Neural cell (in vitro differentiated cells): ENCODE measurements around the gene CTRB1. TPM values are rescaled to one million over a fixed set of nuclear protein-coding genes. Genes with fewer than 3 reads are reported as not detected.

ENCODE experiments used
- H2AFZ ChIP-seq: fragments of 200-600, 300-800 bp; sonication (generic), shearing (Covaris generic); 2 replicates; pipeline ENCODE4 v1.6.0; 2014; ENCODE audit warnings: low read depth, mild to moderate bottlenecking, antibody characterized with exemption, low read length, moderate library complexity
- H3F3A ChIP-seq: fragments of 200-600 bp; shearing (Covaris generic); 2 replicates; pipeline ENCODE4 v1.6.1; 2016; ENCODE audit warnings: mild to moderate bottlenecking, moderate library complexity, mixed read lengths, antibody characterized with exemption, low read length; ENCODE audit not compliant: insufficient read depth, poor library complexity, severe bottlenecking
- H3K27ac ChIP-seq: fragments of 200-600, 300-800 bp; sonication (generic), shearing (Covaris generic); 2 replicates; pipeline ENCODE4 v1.5.1; 2014; ENCODE audit warnings: mild to moderate bottlenecking, low read length, moderate library complexity
- H3K27me3 ChIP-seq: fragments of 300-800, 200-600 bp; sonication (generic), shearing (Covaris generic); 2 replicates; pipeline ENCODE4 v1.6.0; 2014; ENCODE audit warnings: mild to moderate bottlenecking, low read depth, low read length, moderate library complexity; ENCODE audit not compliant: insufficient read depth
- H3K36me3 ChIP-seq: fragments of 300-800, 200-600 bp; sonication (generic), shearing (Covaris generic); 2 replicates; pipeline ENCODE4 v1.5.1; 2014; ENCODE audit warnings: mild to moderate bottlenecking, antibody characterized with exemption, low read length, moderate library complexity; ENCODE audit not compliant: insufficient read depth
- H3K4me2 ChIP-seq: fragments of 300-800, 200-600 bp; sonication (generic), shearing (Covaris generic); 2 replicates; pipeline ENCODE4 v1.6.0; 2014; ENCODE audit warnings: mild to moderate bottlenecking, low read length
- H3K4me3 ChIP-seq: fragments of 300-800, 200-600 bp; sonication (generic), shearing (Covaris generic); 2 replicates; pipeline ENCODE4 v1.5.1; 2014; ENCODE audit warnings: mild to moderate bottlenecking, low read length, moderate library complexity
- H3K79me2 ChIP-seq: fragments of 200-600 bp; shearing (Covaris generic); replicated peaks from 2 replicates; pipeline ENCODE4 v1.6.0; 2014; ENCODE audit warnings: mild to moderate bottlenecking, low read length, moderate library complexity; ENCODE audit not compliant: insufficient read depth
- H3K9ac ChIP-seq: fragments of 300-800, 200-600 bp; sonication (generic), shearing (Covaris generic); 2 replicates; pipeline ENCODE4 v1.6.1; 2016; ENCODE audit warnings: mild to moderate bottlenecking, low read length, mixed read lengths
- H3K9me2 ChIP-seq: fragments of 200-600 bp; shearing (Covaris generic); 2 replicates; pipeline ENCODE4 v1.6.1; 2016; ENCODE audit warnings: mild to moderate bottlenecking, low read length, mixed read lengths; ENCODE audit not compliant: insufficient read depth
- H3K9me3 ChIP-seq: fragments of 200-600, 300-800 bp; sonication (generic), shearing (Covaris generic); 2 replicates; pipeline ENCODE4 v1.6.1; 2016; ENCODE audit warnings: mild to moderate bottlenecking, mixed run types, low read length, moderate library complexity, mixed read lengths
- H4K20me1 ChIP-seq: fragments of 200-600 bp; shearing (Covaris generic); 2 replicates; pipeline ENCODE4 v1.6.1; 2016; ENCODE audit warnings: mild to moderate bottlenecking, mixed run types; ENCODE audit not compliant: insufficient read depth
- CTCF ChIP-seq: fragments of 450-650 bp; IDR thresholded peaks from 2 replicates; pipeline ENCODE4 v1.5.1; 2014; ENCODE audit warnings: antibody characterized with exemption, mild to moderate bottlenecking, moderate library complexity; ENCODE audit not compliant: poor library complexity, severe bottlenecking
- EP300 ChIP-seq: fragments of 450-650 bp; conservative IDR thresholded peaks from 2 replicates; pipeline ENCODE4 v1.6.1; 2014; ENCODE audit warnings: antibody characterized with exemption, mild to moderate bottlenecking, moderate library complexity; ENCODE audit not compliant: poor library complexity, severe bottlenecking
- EZH2 ChIP-seq: fragments of 200-600, 300-800 bp; shearing (Covaris generic), sonication (generic); IDR thresholded peaks from 2 replicates; pipeline ENCODE4 v1.6.1; 2014; ENCODE audit warnings: antibody characterized with exemption, low read length, borderline replicate concordance, mild to moderate bottlenecking; ENCODE audit not compliant: insufficient read depth, poor library complexity, severe bottlenecking
- MXI1 ChIP-seq: fragments of 450-650 bp; conservative IDR thresholded peaks from 2 replicates; pipeline ENCODE4 v1.6.1; 2014; ENCODE audit warnings: antibody characterized with exemption, mild to moderate bottlenecking; ENCODE audit not compliant: poor library complexity, severe bottlenecking
- POLR2AphosphoS5 ChIP-seq: IDR thresholded peaks from 2 replicates; pipeline ENCODE4 v1.6.1; 2012
- RAD21 ChIP-seq: fragments of 450-650 bp; conservative IDR thresholded peaks from 2 replicates; pipeline ENCODE4 v1.6.1; 2014; ENCODE audit warnings: antibody characterized with exemption, mild to moderate bottlenecking, moderate library complexity
- REST ChIP-seq: IDR thresholded peaks from 2 replicates; pipeline ENCODE4 v1.6.1; 2012; ENCODE audit warnings: borderline replicate concordance
- SMC3 ChIP-seq: fragments of 450-650 bp; conservative IDR thresholded peaks from 2 replicates; pipeline ENCODE4 v1.6.1; 2014; ENCODE audit warnings: antibody characterized with exemption, mild to moderate bottlenecking, moderate library complexity; ENCODE audit not compliant: poor library complexity
- TAF1 ChIP-seq: IDR thresholded peaks from 2 replicates; pipeline ENCODE4 v1.6.1; 2012; ENCODE audit warnings: low read depth
- polyA plus RNA-seq: library from polyadenylated mRNA; depleted of rRNA; stranded (reverse); fragments of >200 nt; gene quantifications from 2 replicates; pipeline ENCODE4 v1.2.3, GENCODE V29; 2014

CTRB1 gene
- polyA plus RNA-seq, 1 donor from 2014 or later = not detected

GRCh38 chr16:75202069-75202590 is 16.7 kb upstream of the CTRB1 start:
- H3K4me3 ChIP-seq = no peak overlapping the region
- H3K36me3 ChIP-seq = no peaks in the 10 kb centered on the region
- H3K27me3 ChIP-seq = no peaks in the 10 kb centered on the region
- no peaks in the 10 kb centered on the region for H4K20me1 ChIP-seq
- H3K9ac ChIP-seq = no peak overlapping the region
- H2AFZ ChIP-seq = no peak overlapping the region
- H3F3A ChIP-seq = no peaks in the 10 kb centered on the region
- no peak overlapping the region for H3K27ac ChIP-seq
- H3K9me3 ChIP-seq = no peaks in the 10 kb centered on the region
- no peaks in the 10 kb centered on the region for H3K79me2 ChIP-seq
- TF ChIP-seq MXI1 (no peak), TAF1 (no peak), SMC3 (no peak), POLR2AphosphoS5 (no peak), EZH2 (no peak), EP300 (no peak), CTCF (no peak)
- no peak overlapping the region for H3K4me2 ChIP-seq
- H3K9me2 ChIP-seq = no peaks in the 10 kb centered on the region

- Histone ChIP-seq H3K27me3 (no peaks in the 10 kb centered on the region), H3K9me3 (no peaks in the 10 kb centered on the region), H3K9ac (no peak overlapping the region), H3K4me3 (no peak overlapping the region), H3K4me2 (no peak overlapping the region), H3K27ac (no peak overlapping the region), H2AFZ (no peak overlapping the region), H3F3A (no peaks in the 10 kb centered on the region), H3K9me2 (no peaks in the 10 kb centered on the region), H4K20me1 (no peaks in the 10 kb centered on the region), H3K36me3 (no peaks in the 10 kb centered on the region), H3K79me2 (no peaks in the 10 kb centered on the region)
- TF ChIP-seq MXI1 (no peak), EP300 (no peak), TAF1 (no peak)
Measured at GRCh38 chr16:75203096-75203495, 15.7 kb upstream of the CTRB1 start.

- H3K79me2 ChIP-seq = no peaks in the 10 kb centered on the region
- TF ChIP-seq REST (no peak), RAD21 (no peak), TAF1 (no peak), MXI1 (no peak), CTCF (no peak), EZH2 (no peak), POLR2AphosphoS5 (no peak)
- no peak overlapping the region for H3K4me2 ChIP-seq
- no peaks in the 10 kb centered on the region for H3K36me3 ChIP-seq
- H3F3A ChIP-seq = no peaks in the 10 kb centered on the region
- no peak overlapping the region for H3K4me3 ChIP-seq
- no peak overlapping the region for H3K9ac ChIP-seq
- H4K20me1 ChIP-seq = no peaks in the 10 kb centered on the region
- no peaks in the 10 kb centered on the region for H3K9me2 ChIP-seq
- no peaks in the 10 kb centered on the region for H3K27me3 ChIP-seq
- no peak overlapping the region for H2AFZ ChIP-seq
- H3K9me3 ChIP-seq = no peaks in the 10 kb centered on the region
- H3K27ac ChIP-seq = no peak overlapping the region
Measured at GRCh38 chr16:75203667-75204409, 14.9 kb upstream of the CTRB1 start.
